K562 (cell line): ENCODE results near the gene PDE3A. TPM values are rescaled to one million over a fixed set of nuclear protein-coding genes. Genes with fewer than 3 reads are reported as not detected.

Experiments
- ATAC-seq: fragments of 200-7000 bp; cut with Tn5 transposase; 3 replicates; pipeline ENCODE4 v1.9.1; 2020; ENCODE audit warnings: moderate library complexity
- BruUV-seq: library from RNA; stranded (reverse); fragments of 400-500 nt; replicated peaks from 2 replicates; lab custom pipeline; 2021; lab: Mats Ljungman, UMichigan
- CTCF ChIA-PET: fragments of 300-600 bp; formaldehyde crosslinking; extraction: SDS; loops from one replicate; lab custom pipeline; 2021; ENCODE audit warnings: low intra/inter-chr PET ratio; lab: Yijun Ruan, JAX
- POLR2A ChIA-PET: fragments of 300-600, 350-650 bp; sonication (Branson Sonifier 250); formaldehyde crosslinking; extraction: SDS; loops from one replicate; lab custom pipeline; 2021; ENCODE audit warnings: antibody characterized with exemption, inconsistent platforms; lab: Yijun Ruan, JAX
- DNase-seq, 4 experiments: peaks; one replicate each; pipeline versions ENCODE4 v3.0.0 to v3.0.0-alpha.2; 2011 to 2018; ENCODE audit warnings: low spot score in 3 of 4, mixed read lengths in 3 of 4; ENCODE audit errors: extremely low read depth in 1 of 4
- FAIRE-seq: peaks from 2 replicates; lab custom pipeline; 2011; peaks lifted over from hg19 to GRCh38; lab: Jason Lieb, UNC
- H2AFZ ChIP-seq: 2 replicates; pipeline ENCODE4 v1.6.0; 2011; ENCODE audit warnings: low read depth, low read length, control low read depth, inconsistent platforms
- H3K27ac ChIP-seq: fragments of 200-600 bp; 3 replicates; pipeline ENCODE4 v1.8.0; 2011; ENCODE audit warnings: low read depth, mild to moderate bottlenecking, control low read depth, inconsistent platforms, low read length, moderate library complexity, mixed read lengths; ENCODE audit errors: extremely low read depth
- H3K27me3 ChIP-seq, 2 experiments: fragments of 300-600 bp in 1 of 2; 2 replicates in 1 of 2; 3 replicates in 1 of 2; pipeline versions ENCODE4 v1.6.0 to v1.8.0; 2011; ENCODE audit warnings: inconsistent platforms in 2 of 2, low read length in 2 of 2, mild to moderate bottlenecking in 1 of 2, mixed read lengths in 1 of 2, moderate library complexity in 1 of 2; ENCODE audit not compliant: control insufficient read depth in 2 of 2, insufficient read depth in 2 of 2
- H3K36me3 ChIP-seq: fragments of 300-600 bp; 3 replicates; pipeline ENCODE4 v1.8.0; 2011; ENCODE audit warnings: mild to moderate bottlenecking, low read length, inconsistent platforms; ENCODE audit not compliant: control insufficient read depth, insufficient read depth
- H3K4me1 ChIP-seq, 2 experiments: fragments of 200-600 bp in 1 of 2; replicated peaks in 1 of 2; 2 replicates in 1 of 2; 3 replicates in 1 of 2; pipeline versions ENCODE4 v1.5.1 to v1.8.0; 2011; ENCODE audit warnings: inconsistent platforms in 2 of 2, low read length in 2 of 2, mild to moderate bottlenecking in 1 of 2, mixed read lengths in 1 of 2, moderate library complexity in 1 of 2; ENCODE audit not compliant: control insufficient read depth in 2 of 2, insufficient read depth in 2 of 2
- H3K4me2 ChIP-seq: 2 replicates; pipeline ENCODE4 v1.6.1; 2011; ENCODE audit warnings: low read length, control low read depth, inconsistent platforms, mixed read lengths; ENCODE audit not compliant: insufficient read depth
- H3K4me3 ChIP-seq: fragments of 200-600 bp; sonication (generic), shearing (Covaris generic); 2 replicates; pipeline ENCODE4 v1.5.1; 2016; ENCODE audit warnings: control low read depth, inconsistent platforms
- H3K79me2 ChIP-seq: fragments of 200-600 bp; 3 replicates; pipeline ENCODE4 v1.8.0; 2011; ENCODE audit warnings: low read length, inconsistent platforms; ENCODE audit not compliant: control insufficient read depth, insufficient read depth
- H3K9ac ChIP-seq, 2 experiments: 2 replicates each; pipeline versions ENCODE4 v1.6.0 to v1.6.1; 2011; ENCODE audit warnings: low read depth in 2 of 2, low read length in 2 of 2, control low read depth in 1 of 2, inconsistent platforms in 1 of 2, mild to moderate bottlenecking in 1 of 2, mixed read lengths in 1 of 2; ENCODE audit not compliant: insufficient read depth in 1 of 2
- H3K9me1 ChIP-seq: one replicate; pipeline ENCODE4 v1.6.0; 2011; ENCODE audit warnings: inconsistent platforms, mild to moderate bottlenecking, low read length, moderate library complexity; ENCODE audit not compliant: control insufficient read depth, insufficient read depth
- H3K9me3 ChIP-seq: replicated peaks from 2 replicates; pipeline ENCODE4 v1.5.1; 2011; ENCODE audit warnings: low read depth, low read length, inconsistent platforms; ENCODE audit not compliant: control insufficient read depth, insufficient read depth
- H4K20me1 ChIP-seq: replicated peaks from 2 replicates; pipeline ENCODE4 v1.6.1; 2011; ENCODE audit warnings: low read length, inconsistent platforms, mixed read lengths; ENCODE audit not compliant: control insufficient read depth, insufficient read depth
- ARID1B ChIP-seq: fragments of 450-650 bp; IDR thresholded peaks from 2 replicates; pipeline ENCODE4 v1.6.1; 2016; ENCODE audit warnings: antibody characterized with exemption, mild to moderate bottlenecking, inconsistent platforms
- CHCHD3 ChIP-seq: fragments of 250-450 bp; sonication (Bioruptor Pico); IDR thresholded peaks from 2 replicates; pipeline ENCODE4 v2.1.2; 2022; ENCODE audit warnings: mild to moderate bottlenecking
- IRF9 ChIP-seq: fragments of 450-650 bp; IDR thresholded peaks from 2 replicates; pipeline ENCODE4 v1.6.1; 2016; ENCODE audit warnings: missing biosample characterization, missing genetic modification characterization
- KAT8 ChIP-seq: fragments of 450-650 bp; IDR thresholded peaks from 2 replicates; pipeline ENCODE4 v1.6.1; 2016; ENCODE audit warnings: low read depth, mild to moderate bottlenecking
- KLF1 ChIP-seq: fragments of 450-650 bp; IDR thresholded peaks from 2 replicates; pipeline ENCODE4 v1.6.1; 2016; ENCODE audit warnings: missing genetic modification characterization, missing compliant biosample characterization
- NCOA6 ChIP-seq: fragments of 450-650 bp; IDR thresholded peaks from 2 replicates; pipeline ENCODE4 v1.6.1; 2017; ENCODE audit warnings: mild to moderate bottlenecking
- PHF8 ChIP-seq: fragments of 200-600 bp; sonication (generic); IDR thresholded peaks from 2 replicates; pipeline ENCODE4 v1.6.1; 2012; ENCODE audit warnings: mixed run types, mild to moderate bottlenecking, inconsistent platforms, low read length, moderate library complexity, borderline replicate concordance
- PURB ChIP-seq: sonication (generic); formaldehyde crosslinking; IDR thresholded peaks from 2 replicates; pipeline ENCODE4 v1.9.0; 2021; ENCODE audit warnings: low read depth, mild to moderate bottlenecking, missing genetic modification reagents
- ZFP36 ChIP-seq: fragments of 150-350 bp; IDR thresholded peaks from 2 replicates; pipeline ENCODE4 v1.6.1; 2018; ENCODE audit warnings: low read length, low read depth; ENCODE audit not compliant: partially characterized antibody
- ZNF75A ChIP-seq: fragments of 450-650 bp; formaldehyde crosslinking; IDR thresholded peaks from 2 replicates; pipeline ENCODE4 v1.4.0; 2020; ENCODE audit warnings: mild to moderate bottlenecking
- WGBS: fragments of 100-300 bp; shearing (Covaris generic); methylation state at CpG from one replicate; pipeline ENCODE4 v1.1.6; 2016; ENCODE audit warnings: low coverage, mixed read lengths; ENCODE audit not compliant: insufficient coverage; ENCODE audit errors: missing lambda C conversion rate; 5-methylcytosine and 5-hydroxymethylcytosine counted together
- in situ Hi-C: fragments of 300-500 bp; cut with MboI; formaldehyde crosslinking; loops from 4 replicates; pipeline ENCODE4 v1.15.0; 2018; ENCODE audit warnings: inconsistent platforms, mixed read lengths
- intact Hi-C: fragments of 100-400 bp; cut with micrococcal nuclease; formaldehyde crosslinking; loops from 2 replicates; pipeline ENCODE4 v1.14.2; 2022
- polyA plus RNA-seq, 8 experiments: library from polyadenylated mRNA; depleted of rRNA in 4 of 8; stranded (reverse) in 5 of 8; unstranded in 3 of 8; fragments of >200 nt; fragmentation: Nextera tagmentation in 2 of 8; fragmentation: Illumina TruSeq in 1 of 8; extraction: Ambion mirVana in 2 of 8; extraction: Trizol in 1 of 8; gene quantifications; 2 replicates each; pipeline versions ENCODE4 v1.2.1 to v1.2.3, GENCODE V29; 2011 to 2014; ENCODE audit warnings: inconsistent platforms in 1 of 8, missing spikeins in 1 of 8
- total RNA-seq, 7 experiments: library from RNA; depleted of rRNA in 6 of 7; stranded (reverse); fragments of >200 nt in 6 of 7; fragmentation: Illumina TruSeq in 2 of 7; extraction: Trizol in 2 of 7; gene quantifications; 2 replicates each; pipeline versions ENCODE4 v1.2.1 to v1.2.3, GENCODE V29; 2011 to 2021; ENCODE audit warnings: low replicate concordance in 1 of 7
- TF ChIP-seq, protein P1 (sequence below), 3 experiments: fragments of 200-800 bp in 1 of 3; fragments of 250-450 bp in 1 of 3; fragments of 450-650 bp in 1 of 3; sonication (Bioruptor Pico) in 1 of 3; sonication (Bioruptor generic) in 1 of 3; formaldehyde crosslinking in 1 of 3; IDR thresholded peaks; 2 replicates each; pipeline versions ENCODE4 v1.6.1 to v1.8.0; 2016 to 2022; ENCODE audit warnings: mild to moderate bottlenecking in 2 of 3, missing genetic modification characterization in 2 of 3, missing compliant biosample characterization in 1 of 3, moderate library complexity in 1 of 3
- TF ChIP-seq, protein P2 (sequence below): fragments of 250-450 bp; sonication (Bioruptor Pico); IDR thresholded peaks from 2 replicates; pipeline ENCODE4 v1.5.0; 2021

PDE3A gene
- total and polyA plus RNA-seq, 9 of the 15 experiments (the other 6 are each of a cell fraction or from before 2014, with no cell fraction given), result 0.02 TPM; not detected in 8

DNA sequence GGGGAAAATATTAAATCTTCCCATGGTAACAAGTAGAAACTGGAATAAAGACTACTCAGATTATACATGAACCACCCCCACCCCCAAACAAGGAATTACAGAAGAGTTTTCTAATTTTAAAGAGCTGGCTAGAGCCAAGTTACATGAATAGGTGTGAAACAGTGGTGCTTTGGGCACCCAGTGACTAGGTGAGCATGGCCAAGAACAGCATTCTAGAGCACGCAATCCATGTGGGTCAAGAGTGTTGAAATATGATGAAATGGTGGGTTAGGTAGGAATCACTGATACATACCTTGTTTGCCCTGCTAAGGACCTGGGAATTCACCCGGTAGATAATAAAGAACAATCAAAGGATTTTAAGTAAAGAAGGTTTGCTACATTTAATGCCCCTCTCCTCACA, 208.7 kb downstream of the PDE3A start:
- no TSS peak for BruUV-seq
- Histone ChIP-seq H3K4me1 (no peaks in the 10 kb centered on the region), H3K27me3 (no peaks in the 10 kb centered on the region), H3K4me2 (no peak overlapping the region), H3K9me1 (no peaks in the 10 kb centered on the region), H3K9ac (no peak overlapping the region), H3K4me3 (no peak overlapping the region), H3K9me3 (no peaks in the 10 kb centered on the region), H3K79me2 (no peaks in the 10 kb centered on the region), H4K20me1 (no peaks in the 10 kb centered on the region), H3K36me3 (no peaks in the 10 kb centered on the region), H3K27ac (no peak overlapping the region), H2AFZ (no peak overlapping the region)
- FAIRE-seq (no peak), ATAC-seq (no peak), DNase-seq (no peak)
- in situ Hi-C loops, result no loop called here
- ChIA-PET CTCF (no interaction called here), POLR2A (no interaction called here)
- intact Hi-C loops, result no loop called here
- 0% methylated on average over 2 of the region's 2 CpGs for WGBS
- no peak for TF ChIP-seq PURB (CRISPR knock-in tag)
- no peak for TF ChIP-seq CHCHD3 (CRISPR knock-in tag)
- no peak for TF ChIP-seq ZNF75A (CRISPR knock-in tag)
- TF ChIP-seq PHF8, result no peak
- TF ChIP-seq NCOA6, result no peak
- TF ChIP-seq KLF1 (tag), result no peak
- no peak for TF ChIP-seq IRF9 (tag)
- TF ChIP-seq ZFP36, result no peak
- no peak for TF ChIP-seq KAT8
- TF ChIP-seq ARID1B, result no peak
- TF ChIP-seq, protein P1, sequence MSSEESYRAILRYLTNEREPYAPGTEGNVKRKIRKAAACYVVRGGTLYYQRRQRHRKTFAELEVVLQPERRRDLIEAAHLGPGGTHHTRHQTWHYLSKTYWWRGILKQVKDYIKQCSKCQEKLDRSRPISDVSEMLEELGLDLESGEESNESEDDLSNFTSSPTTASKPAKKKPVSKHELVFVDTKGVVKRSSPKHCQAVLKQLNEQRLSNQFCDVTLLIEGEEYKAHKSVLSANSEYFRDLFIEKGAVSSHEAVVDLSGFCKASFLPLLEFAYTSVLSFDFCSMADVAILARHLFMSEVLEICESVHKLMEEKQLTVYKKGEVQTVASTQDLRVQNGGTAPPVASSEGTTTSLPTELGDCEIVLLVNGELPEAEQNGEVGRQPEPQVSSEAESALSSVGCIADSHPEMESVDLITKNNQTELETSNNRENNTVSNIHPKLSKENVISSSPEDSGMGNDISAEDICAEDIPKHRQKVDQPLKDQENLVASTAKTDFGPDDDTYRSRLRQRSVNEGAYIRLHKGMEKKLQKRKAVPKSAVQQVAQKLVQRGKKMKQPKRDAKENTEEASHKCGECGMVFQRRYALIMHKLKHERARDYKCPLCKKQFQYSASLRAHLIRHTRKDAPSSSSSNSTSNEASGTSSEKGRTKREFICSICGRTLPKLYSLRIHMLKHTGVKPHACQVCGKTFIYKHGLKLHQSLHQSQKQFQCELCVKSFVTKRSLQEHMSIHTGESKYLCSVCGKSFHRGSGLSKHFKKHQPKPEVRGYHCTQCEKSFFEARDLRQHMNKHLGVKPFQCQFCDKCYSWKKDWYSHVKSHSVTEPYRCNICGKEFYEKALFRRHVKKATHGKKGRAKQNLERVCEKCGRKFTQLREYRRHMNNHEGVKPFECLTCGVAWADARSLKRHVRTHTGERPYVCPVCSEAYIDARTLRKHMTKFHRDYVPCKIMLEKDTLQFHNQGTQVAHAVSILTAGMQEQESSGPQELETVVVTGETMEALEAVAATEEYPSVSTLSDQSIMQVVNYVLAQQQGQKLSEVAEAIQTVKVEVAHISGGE (CRISPR knock-in tag; IDR thresholded peaks at IDR 0.05), result no peak
- TF ChIP-seq, protein P2, sequence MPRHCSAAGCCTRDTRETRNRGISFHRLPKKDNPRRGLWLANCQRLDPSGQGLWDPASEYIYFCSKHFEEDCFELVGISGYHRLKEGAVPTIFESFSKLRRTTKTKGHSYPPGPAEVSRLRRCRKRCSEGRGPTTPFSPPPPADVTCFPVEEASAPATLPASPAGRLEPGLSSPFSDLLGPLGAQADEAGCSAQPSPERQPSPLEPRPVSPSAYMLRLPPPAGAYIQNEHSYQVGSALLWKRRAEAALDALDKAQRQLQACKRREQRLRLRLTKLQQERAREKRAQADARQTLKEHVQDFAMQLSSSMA (CRISPR knock-in tag), result no peak
